ENCODE data around the gene RAD18.

RAD18 gene

GRCh38 chr3:8984526-8984925 is 21.3 kb upstream of the RAD18 start:
- Histone ChIP-seq H3K4me3 (ENCODE audit: low read depth, low read length) (no peak overlapping the region), H3K36me3 (ENCODE audit: control insufficient read depth in 2 of 2, insufficient read depth in 1 of 2, low read length in 2 of 2) (no peaks in the 10 kb centered on the region), H3K27ac (ENCODE audit: extremely low read depth, low read depth, low read length) (no peak overlapping the region), H3K9me3 (ENCODE audit: control insufficient read depth, insufficient read depth, low read depth, low read length) (no peaks in the 10 kb centered on the region), H3K4me1 (ENCODE audit: control insufficient read depth, insufficient read depth, low read length) (no peaks in the 10 kb centered on the region)
- POLR2A ChIA-PET: no interaction called here
- TF ChIP-seq ZNF114 (tag by site-specific recombination; IDR thresholded peaks at IDR 0.05): no peak
- no peak for TF ChIP-seq ZNF2 (tag by site-specific recombination; IDR thresholded peaks at IDR 0.05)
- no peak for TF ChIP-seq ZNF169 (tag by site-specific recombination; IDR thresholded peaks at IDR 0.05)
- TF ChIP-seq RBAK (tag by site-specific recombination; IDR thresholded peaks at IDR 0.05): no peak
- TF ChIP-seq ZNF530 (tag by site-specific recombination; IDR thresholded peaks at IDR 0.05; ENCODE audit: low read depth): no peak
- TF ChIP-seq ZNF112 (tag by site-specific recombination; IDR thresholded peaks at IDR 0.05): no peak
- TF ChIP-seq ZNF449 (tag by site-specific recombination; IDR thresholded peaks at IDR 0.05): no peak
- TF ChIP-seq ZNF350 (tag by site-specific recombination; IDR thresholded peaks at IDR 0.05): no peak
- CTCF ChIA-PET: no interaction called here

GRCh38 chr3:8984081-8984480 is 20.8 kb upstream of the RAD18 start:
- ChIA-PET CTCF (no interaction called here), POLR2A (no interaction called here)

More at GRCh38 chr3:8984081-8984480, 20.8 kb upstream of the RAD18 start:
- H3K9me3 ChIP-seq (ENCODE audit: control insufficient read depth, insufficient read depth, low read depth, low read length): no peaks in the 10 kb centered on the region; the same call in 1 of the 2 replicates
- no peaks in the 10 kb centered on the region for H3K36me3 ChIP-seq (ENCODE audit: control insufficient read depth in 2 of 2, insufficient read depth in 1 of 2, low read length in 2 of 2)
- no peak for TF ChIP-seq ZNF658 (tag by site-specific recombination; IDR thresholded peaks at IDR 0.05)
- no peak for TF ChIP-seq ZNF585B (tag by site-specific recombination; IDR thresholded peaks at IDR 0.05)
- TF ChIP-seq ZNF302 (tag by site-specific recombination; IDR thresholded peaks at IDR 0.05; ENCODE audit: low read depth): no peak
- TF ChIP-seq ZNF621 (tag by site-specific recombination; IDR thresholded peaks at IDR 0.05): no peak
- TF ChIP-seq, protein P1, sequence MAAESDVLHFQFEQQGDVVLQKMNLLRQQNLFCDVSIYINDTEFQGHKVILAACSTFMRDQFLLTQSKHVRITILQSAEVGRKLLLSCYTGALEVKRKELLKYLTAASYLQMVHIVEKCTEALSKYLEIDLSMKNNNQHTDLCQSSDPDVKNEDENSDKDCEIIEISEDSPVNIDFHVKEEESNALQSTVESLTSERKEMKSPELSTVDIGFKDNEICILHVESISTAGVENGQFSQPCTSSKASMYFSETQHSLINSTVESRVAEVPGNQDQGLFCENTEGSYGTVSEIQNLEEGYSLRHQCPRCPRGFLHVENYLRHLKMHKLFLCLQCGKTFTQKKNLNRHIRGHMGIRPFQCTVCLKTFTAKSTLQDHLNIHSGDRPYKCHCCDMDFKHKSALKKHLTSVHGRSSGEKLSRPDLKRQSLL (tag by site-specific recombination; IDR thresholded peaks at IDR 0.05): no peak
- no peak for TF ChIP-seq ZNF223 (tag by site-specific recombination; IDR thresholded peaks at IDR 0.05)
- no peak for TF ChIP-seq ZNF473 (tag by site-specific recombination; IDR thresholded peaks at IDR 0.05)
- TF ChIP-seq ZNF148 (tag by site-specific recombination; IDR thresholded peaks at IDR 0.05; ENCODE audit: borderline replicate concordance): no peak
- TF ChIP-seq ZNF211 (tag by site-specific recombination; IDR thresholded peaks at IDR 0.05; ENCODE audit: low read depth): no peak
- TF ChIP-seq SP3 (tag by site-specific recombination; IDR thresholded peaks at IDR 0.05): no peak
- TF ChIP-seq ZSCAN23 (tag by site-specific recombination; IDR thresholded peaks at IDR 0.05): no peak
- no peak for TF ChIP-seq TCF7L2 (IDR thresholded peaks at IDR 0.05; ENCODE audit: borderline replicate concordance, low read depth, low read length)
- no peak for TF ChIP-seq ZNF426 (tag by site-specific recombination; IDR thresholded peaks at IDR 0.05)
- TF ChIP-seq, protein P2, sequence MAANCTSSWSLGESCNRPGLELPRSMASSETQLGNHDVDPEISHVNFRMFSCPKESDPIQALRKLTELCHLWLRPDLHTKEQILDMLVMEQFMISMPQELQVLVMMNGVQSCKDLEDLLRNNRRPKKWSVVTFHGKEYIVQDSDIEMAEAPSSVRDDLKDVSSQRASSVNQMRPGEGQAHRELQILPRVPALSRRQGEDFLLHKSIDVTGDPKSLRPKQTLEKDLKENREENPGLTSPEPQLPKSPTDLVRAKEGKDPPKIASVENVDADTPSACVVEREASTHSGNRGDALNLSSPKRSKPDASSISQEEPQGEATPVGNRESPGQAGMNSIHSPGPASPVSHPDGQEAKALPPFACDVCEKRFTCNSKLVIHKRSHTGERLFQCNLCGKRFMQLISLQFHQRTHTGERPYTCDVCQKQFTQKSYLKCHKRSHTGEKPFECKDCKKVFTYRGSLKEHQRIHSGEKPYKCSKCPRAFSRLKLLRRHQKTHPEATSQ (tag by site-specific recombination; IDR thresholded peaks at IDR 0.05): no peak
- TF ChIP-seq KLF16 (tag by site-specific recombination; IDR thresholded peaks at IDR 0.05): no peak
- no peaks in the 10 kb centered on the region for H3K4me1 ChIP-seq (ENCODE audit: control insufficient read depth, insufficient read depth, low read length)
- H3K4me3 ChIP-seq (ENCODE audit: low read depth, low read length): no peak overlapping the region
- H3K27ac ChIP-seq (ENCODE audit: extremely low read depth, low read depth, low read length): no peak overlapping the region
